ENCODE measurements around the gene SLC26A11.
"Not testable (repeated sequence)": the region's sequence is repeated elsewhere in the genome, so short reads cannot be mapped to it uniquely, and the experiment has no call there.

Gene SLC26A11

DNA sequence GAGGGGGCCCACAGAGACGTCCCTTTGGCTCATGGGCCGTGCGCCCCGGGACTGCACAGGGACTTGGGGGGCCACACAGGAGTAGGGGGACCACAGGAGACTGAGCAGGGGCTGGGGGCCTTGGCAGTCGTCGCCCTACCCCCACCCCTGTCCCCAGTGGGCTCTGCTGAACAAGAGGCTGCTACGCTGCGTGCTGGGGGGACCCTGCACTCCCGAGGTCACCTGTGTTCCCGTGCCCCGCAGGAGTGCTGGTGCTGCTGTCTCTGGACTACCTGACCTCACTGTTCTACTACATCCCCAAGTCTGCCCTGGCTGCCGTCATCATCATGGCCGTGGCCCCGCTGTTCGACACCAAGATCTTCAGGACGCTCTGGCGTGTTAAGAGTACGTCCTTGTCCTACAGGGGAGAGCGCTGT lies 26.0 kb downstream of the SLC26A11 start:
- no peak for DNase-seq

- DNase-seq: no peak
Measured at GRCh38 chr17:80246726-80247125, 26.5 kb downstream of the SLC26A11 start.

GRCh38 chr17:80247561-80247960 lies 27.3 kb downstream of the SLC26A11 start:
- DNase-seq: no peak

GRCh38 chr17:80248001-80248893 lies 28.0 kb downstream of the SLC26A11 start:
- no peak for DNase-seq

- DNase-seq: no peak
Measured at GRCh38 chr17:80248894-80249710, 28.9 kb downstream of the SLC26A11 start.

GRCh38 chr17:80251966-80252365 lies 31.7 kb downstream of the SLC26A11 start:
- DNase-seq: no peak

DNA sequence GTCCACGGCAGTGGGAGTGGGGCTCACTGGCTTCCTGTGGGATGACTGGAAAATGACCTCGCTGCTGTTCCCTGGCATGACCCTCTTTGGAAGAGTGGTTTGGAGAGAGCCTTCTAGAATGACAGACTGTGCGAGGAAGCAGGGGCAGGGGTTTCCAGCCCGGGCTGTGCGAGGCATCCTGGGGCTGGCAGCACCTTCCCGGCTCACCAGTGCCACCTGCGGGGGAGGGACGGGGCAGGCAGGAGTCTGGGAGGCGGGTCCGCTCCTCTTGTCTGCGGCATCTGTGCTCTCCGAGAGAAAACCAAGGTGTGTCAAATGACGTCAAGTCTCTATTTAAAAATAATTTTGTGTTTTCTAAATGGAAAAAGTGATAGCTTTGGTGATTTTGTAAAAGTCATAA lies 32.6 kb downstream of the SLC26A11 start:
- peak; percentile 68 for DNase-seq

DNA sequence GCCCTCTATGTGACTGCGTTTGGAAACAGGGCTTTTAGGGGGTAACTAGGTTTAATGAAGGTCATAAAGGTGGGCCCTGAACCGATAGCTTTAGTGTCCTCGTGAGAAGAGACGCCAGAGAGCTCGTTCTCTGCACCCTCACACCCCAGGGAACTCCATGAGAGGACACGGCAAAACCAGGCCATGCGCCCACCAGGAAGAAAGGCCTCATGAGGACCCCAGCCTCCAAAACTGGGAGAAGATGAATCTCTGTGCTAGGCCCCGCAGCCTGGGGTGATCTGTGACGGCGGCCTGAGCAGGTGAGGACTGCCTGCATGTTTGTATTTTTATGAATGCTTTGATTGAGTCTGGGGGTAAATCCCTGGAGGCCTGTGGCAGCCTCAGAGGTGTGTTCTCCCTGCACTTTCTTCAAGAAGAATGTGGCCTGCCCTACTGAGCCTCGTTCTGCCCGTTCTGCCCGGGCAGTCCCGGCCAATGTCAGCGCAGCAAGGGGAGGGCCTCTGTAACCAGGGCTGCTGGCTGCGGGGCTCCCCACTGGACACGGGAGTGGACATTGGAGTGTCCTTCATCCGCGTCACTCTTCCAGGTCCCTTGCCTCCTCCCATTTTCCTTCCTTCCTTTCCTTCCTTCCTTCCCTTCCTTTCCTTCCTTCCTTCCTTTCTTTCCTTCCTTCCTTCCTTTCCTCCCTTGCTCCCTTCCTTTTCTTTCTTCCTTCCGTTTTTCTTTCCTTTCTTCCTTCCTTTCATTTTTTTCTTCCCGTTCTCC lies 33.6 kb downstream of the SLC26A11 start:
- DNase-seq: no peak

DNA sequence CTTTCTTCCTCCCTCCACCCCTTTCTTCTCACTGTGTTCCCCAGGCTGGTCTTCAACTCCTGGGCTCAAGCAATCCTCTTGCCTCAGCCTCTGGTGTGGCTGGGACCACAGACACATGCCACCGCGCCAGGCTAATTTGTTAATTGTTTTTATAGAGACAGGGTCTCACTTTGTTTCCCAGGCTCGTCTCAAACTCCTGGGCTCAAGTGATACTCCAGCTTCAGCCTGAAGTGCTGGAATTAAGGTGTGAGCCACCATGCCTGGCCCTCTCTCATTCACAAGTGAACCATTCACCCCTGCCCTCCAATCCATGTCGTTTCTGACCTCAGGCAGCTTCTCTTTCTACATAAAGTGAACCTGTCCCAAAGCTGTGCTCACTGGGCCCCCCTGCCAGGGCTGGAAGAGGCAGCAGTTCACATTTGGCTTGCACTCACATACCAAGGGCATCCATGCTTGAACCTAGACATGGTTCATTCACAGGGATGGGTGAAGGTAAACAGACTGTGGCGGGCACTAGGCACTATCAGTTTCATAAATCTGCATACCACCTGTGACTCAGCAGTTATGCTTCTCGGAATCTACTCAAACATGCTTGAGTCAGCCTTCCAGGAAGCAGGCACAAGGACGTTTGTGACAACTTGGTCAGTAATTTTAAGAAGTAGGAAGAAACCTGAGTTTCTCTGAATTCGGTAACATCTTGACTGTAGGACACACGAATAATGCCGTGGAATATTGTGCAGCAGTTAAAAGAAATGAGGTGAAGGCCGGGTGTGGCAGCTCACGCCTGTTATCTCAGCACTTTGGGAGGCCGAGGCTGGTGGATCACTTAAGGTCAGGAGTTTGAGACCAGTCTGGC lies 34.4 kb downstream of the SLC26A11 start:
- peak; percentile 88 for DNase-seq

- no peak for DNase-seq
Measured at GRCh38 chr17:80256034-80256350, 35.8 kb downstream of the SLC26A11 start.

GRCh38 chr17:80257716-80258213 lies 37.5 kb downstream of the SLC26A11 start:
- no peak for DNase-seq

- not testable (repeated sequence) for DNase-seq
Measured at GRCh38 chr17:80258296-80258695, 38.1 kb downstream of the SLC26A11 start.

DNA sequence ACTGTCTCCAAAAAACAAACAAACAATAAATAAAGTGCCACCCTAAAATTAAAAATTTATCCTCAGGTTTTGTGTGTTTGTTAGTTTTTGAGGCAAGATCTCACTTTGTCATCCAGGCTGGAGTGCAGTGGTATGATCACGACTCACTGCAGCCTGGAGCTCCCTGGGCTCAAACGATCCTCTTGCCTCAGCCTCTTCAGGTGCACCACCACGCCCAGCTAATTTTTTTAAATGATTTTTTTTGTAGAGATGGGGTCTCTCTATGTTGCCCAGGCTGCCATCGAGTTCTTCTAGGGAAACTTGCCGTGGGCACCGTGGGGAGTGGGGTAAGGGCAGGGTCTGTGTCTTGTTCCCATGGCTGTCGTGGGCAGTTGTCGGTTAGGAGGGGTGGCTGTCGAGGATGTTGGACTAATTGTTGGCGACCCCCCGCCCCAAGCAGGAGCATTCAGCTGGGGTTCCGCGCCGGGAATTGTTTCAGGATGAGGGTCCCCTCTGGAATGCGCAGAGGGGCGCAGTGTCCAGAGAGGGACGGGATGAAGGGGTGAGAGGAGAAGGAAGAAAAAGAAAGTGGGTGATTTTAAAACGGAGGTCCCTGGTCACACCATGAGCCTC lies 39.3 kb downstream of the SLC26A11 start:
- no peak for DNase-seq

- DNase-seq: no peak
Measured at GRCh38 chr17:80260069-80260535, 39.9 kb downstream of the SLC26A11 start.

- DNase-seq: no peak
Measured at GRCh38 chr17:80260791-80261158, 40.5 kb downstream of the SLC26A11 start, which contains the start of gene RNF213. Gene RNF213, plus strand, starts transcription at chr17:80260852. Its CDS starts 2,830 bp downstream, at chr17:80263682.

- DNase-seq: peak; percentile 66
Measured at GRCh38 chr17:80261159-80261894, 41.1 kb downstream of the SLC26A11 start.

DNA sequence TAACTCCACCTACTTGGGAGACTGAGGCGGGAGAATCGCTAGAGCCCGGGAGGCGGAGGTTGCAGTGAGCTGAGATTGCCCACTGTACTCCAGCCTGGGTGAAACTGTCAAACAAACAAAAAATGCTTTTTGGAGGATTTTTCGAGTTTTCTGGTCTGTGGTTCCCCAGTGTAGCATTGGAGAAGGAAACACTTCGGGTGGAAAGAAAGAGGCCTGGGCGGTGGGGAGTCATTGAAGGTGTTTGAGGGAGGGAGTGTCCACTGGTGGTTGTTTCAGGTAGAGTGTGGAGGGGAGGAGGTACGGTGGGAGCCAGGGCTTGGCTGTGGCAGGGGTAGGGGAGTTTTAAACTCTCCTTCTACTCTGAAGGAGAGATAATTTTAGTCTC lies 41.7 kb downstream of the SLC26A11 start:
- no peak for DNase-seq

GRCh38 chr17:80262291-80262690 lies 42.1 kb downstream of the SLC26A11 start:
- no peak for DNase-seq

DNA sequence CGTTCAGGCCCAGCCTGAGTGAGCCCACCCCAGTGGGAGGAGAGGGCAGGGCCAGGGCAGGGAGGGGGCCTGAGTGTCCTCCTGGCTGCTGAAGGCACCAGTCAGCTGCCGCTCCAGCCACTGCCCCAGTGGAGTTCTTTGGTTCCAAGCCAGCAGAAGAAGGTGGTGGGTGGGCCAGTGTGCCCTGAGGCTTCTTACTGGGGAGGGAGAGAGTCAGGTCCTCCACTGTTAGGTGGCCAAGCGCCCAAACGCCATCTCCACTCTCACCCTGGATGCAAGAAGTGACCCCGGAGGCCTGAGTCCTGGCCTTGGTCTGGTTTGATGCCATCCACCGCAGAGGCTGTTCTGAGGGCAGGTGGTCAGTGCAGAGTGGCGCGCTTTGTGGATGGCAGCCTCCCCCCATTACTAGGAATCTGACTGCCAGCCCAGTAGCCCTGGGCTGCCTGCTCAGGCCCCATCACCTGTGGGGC lies 42.6 kb downstream of the SLC26A11 start:
- no peak for DNase-seq

Measured in NCI-H510A treated with DMSO at 0.1 percent for 48 hours (cell line).